Stimulated activated naive B cell treated with anti-CD40 and anti-IgM and Interleukin-4, amounts not matched to agents 10 μg/mL and 1 μg/mL and 100 μg/mL, for 72 hours (primary cell): ENCODE data around the gene CIP2A.
"Not testable (repeated sequence)": the region's sequence is repeated elsewhere in the genome, so short reads cannot be mapped to it uniquely, and the experiment has no call there.

ENCODE experiments used
- ATAC-seq, 2 donors: fragments of 150-1000 bp; cut with Tn5 transposase; replicated peaks; 2 replicates each; pipeline ENCODE4 v1.10.0; 2021; ENCODE audit warnings: moderate library complexity in 1 of 2
- DNase-seq: peaks from one replicate; pipeline ENCODE4 v3.0.0; 2021
- H3K27ac Mint-ChIP-seq: one replicate; pipeline ENCODE4 v1.8.0; 2022; ENCODE audit warnings: mild to moderate bottlenecking, mixed read lengths
- H3K27me3 Mint-ChIP-seq, 2 donors: one replicate each; pipeline ENCODE4 v1.8.0; 2022; ENCODE audit warnings: mixed read lengths in 2 of 2
- H3K36me3 Mint-ChIP-seq, 2 donors: one replicate each; pipeline ENCODE4 v1.8.0; 2022; ENCODE audit warnings: mixed read lengths in 2 of 2, mild to moderate bottlenecking in 1 of 2
- H3K4me1 Mint-ChIP-seq, 2 donors: one replicate each; pipeline ENCODE4 v1.8.0; 2022; ENCODE audit warnings: mixed read lengths in 2 of 2, mild to moderate bottlenecking in 1 of 2
- H3K4me3 Mint-ChIP-seq, 2 donors: one replicate each; pipeline ENCODE4 v1.8.0; 2022; ENCODE audit warnings: mild to moderate bottlenecking in 2 of 2, mixed read lengths in 2 of 2, moderate library complexity in 1 of 2
- H3K9me3 Mint-ChIP-seq, 2 donors: one replicate each; pipeline ENCODE4 v1.8.0; 2022; ENCODE audit warnings: mixed read lengths in 2 of 2, mild to moderate bottlenecking in 1 of 2

Gene CIP2A

GRCh38 chr3:108589081-108589997 is at the start of gene CIP2A, which contains the start of gene DZIP3:
Gene CIP2A, minus strand, starts transcription at chr3:108589438. Its CDS starts 63 bp downstream, at chr3:108589375.
Gene DZIP3, plus strand, starts transcription at chr3:108589722. Its CDS starts 15,685 bp downstream, at chr3:108605407.
- peaks cover 4 to 6% of the 10 kb centered on the region in 2 donors for H3K36me3 Mint-ChIP-seq
- DNase-seq (peak; percentile 96), ATAC-seq (peak; percentile 94 to 95)
- H3K4me1 Mint-ChIP-seq: peaks cover 18 to 34% of the 10 kb centered on the region in 2 donors
- H3K27ac Mint-ChIP-seq: peak within 1 kb of the TSS; percentile 99
- H3K9me3 Mint-ChIP-seq: no peaks in the 10 kb centered on the region
- H3K27me3 Mint-ChIP-seq: no peaks in the 10 kb centered on the region
- peak within 1 kb of the TSS; percentile 97 to 99 for H3K4me3 Mint-ChIP-seq

GRCh38 chr3:108629974-108630373 is 40.7 kb upstream of the CIP2A start:
- no peaks in the 10 kb centered on the region for H3K9me3 Mint-ChIP-seq
- ATAC-seq (no peak), DNase-seq (no peak)
- H3K4me3 Mint-ChIP-seq: no peak overlapping the region
- H3K27ac Mint-ChIP-seq: no peak overlapping the region
- no peaks in the 10 kb centered on the region for H3K27me3 Mint-ChIP-seq
- H3K36me3 Mint-ChIP-seq: peaks cover 16 to 19% of the 10 kb centered on the region in 2 donors
- H3K4me1 Mint-ChIP-seq: peaks cover 3 to 6% of the 10 kb centered on the region in 2 donors

- DNase-seq (no peak), ATAC-seq (no peak)
- no peak overlapping the region for H3K27ac Mint-ChIP-seq
- H3K36me3 Mint-ChIP-seq: peaks cover 19 to 39% of the 10 kb centered on the region in 2 donors
- peaks cover 0 to 4% of the 10 kb centered on the region in 2 donors for H3K9me3 Mint-ChIP-seq
- no peak overlapping the region for H3K4me3 Mint-ChIP-seq
- no peaks in the 10 kb centered on the region for H3K4me1 Mint-ChIP-seq
- H3K27me3 Mint-ChIP-seq: no peaks in the 10 kb centered on the region
These were observed 34.3 kb upstream of the CIP2A start for GRCh38 chr3:108623504-108623903.

GRCh38 chr3:108620250-108620649 is 31.0 kb upstream of the CIP2A start:
- ATAC-seq: no peak
- no peak overlapping the region for H3K4me3 Mint-ChIP-seq
- no peak overlapping the region for H3K27ac Mint-ChIP-seq
- DNase-seq: no peak
- H3K4me1 Mint-ChIP-seq: no peaks in the 10 kb centered on the region
- H3K9me3 Mint-ChIP-seq: peaks cover 0 to 4% of the 10 kb centered on the region in 2 donors
- no peaks in the 10 kb centered on the region for H3K27me3 Mint-ChIP-seq
- peaks cover 17 to 45% of the 10 kb centered on the region in 2 donors for H3K36me3 Mint-ChIP-seq

GRCh38 chr3:108616090-108616489 is 26.9 kb upstream of the CIP2A start:
- H3K4me3 Mint-ChIP-seq, H3K27me3 Mint-ChIP-seq, DNase-seq, H3K27ac Mint-ChIP-seq, H3K4me1 Mint-ChIP-seq, ATAC-seq, H3K9me3 Mint-ChIP-seq: not testable (repeated sequence)
- H3K36me3 Mint-ChIP-seq: peaks cover 9 to 28% of the 10 kb centered on the region in 2 donors

- no peak for ATAC-seq
- peaks cover 10 to 25% of the 10 kb centered on the region in 2 donors for H3K36me3 Mint-ChIP-seq
- H3K27ac Mint-ChIP-seq: no peak overlapping the region
- H3K27me3 Mint-ChIP-seq: no peaks in the 10 kb centered on the region
- no peak for DNase-seq
- no peak overlapping the region for H3K4me3 Mint-ChIP-seq
- H3K9me3 Mint-ChIP-seq: no peaks in the 10 kb centered on the region
- H3K4me1 Mint-ChIP-seq: peaks cover 0 to 12% of the 10 kb centered on the region in 2 donors
These were observed 21.4 kb upstream of the CIP2A start for GRCh38 chr3:108610651-108611050.

- Mint-ChIP-seq H3K4me1 (peaks cover 2 to 15% of the 10 kb centered on the region in 2 donors), H3K36me3 (peaks cover 10 to 21% of the 10 kb centered on the region in 2 donors), H3K9me3 (no peaks in the 10 kb centered on the region), H3K27me3 (no peaks in the 10 kb centered on the region), H3K4me3 (no peak overlapping the region), H3K27ac (no peak overlapping the region)
- no peak for DNase-seq
- no peak for ATAC-seq
These were observed 19.5 kb upstream of the CIP2A start for GRCh38 chr3:108608750-108609149.

- DNase-seq: no peak
- no peak overlapping the region for H3K27ac Mint-ChIP-seq
- no peaks in the 10 kb centered on the region for H3K27me3 Mint-ChIP-seq
- peaks cover 10 to 21% of the 10 kb centered on the region in 2 donors for H3K36me3 Mint-ChIP-seq
- ATAC-seq: no peak
- H3K9me3 Mint-ChIP-seq: no peaks in the 10 kb centered on the region
- no peak overlapping the region for H3K4me3 Mint-ChIP-seq
- peaks cover 11 to 43% of the 10 kb centered on the region in 2 donors for H3K4me1 Mint-ChIP-seq
These were observed 16.3 kb upstream of the CIP2A start for GRCh38 chr3:108605491-108605890.

GRCh38 chr3:108605028-108605427 is 15.8 kb upstream of the CIP2A start:
- Mint-ChIP-seq H3K27me3 (no peaks in the 10 kb centered on the region), H3K36me3 (peaks cover 8 to 18% of the 10 kb centered on the region in 2 donors), H3K4me3 (no peak overlapping the region), H3K4me1 (peaks cover 11 to 43% of the 10 kb centered on the region in 2 donors), H3K27ac (no peak overlapping the region), H3K9me3 (no peaks in the 10 kb centered on the region)
- ATAC-seq: no peak
- DNase-seq: no peak

GRCh38 chr3:108603691-108604090 is 14.5 kb upstream of the CIP2A start:
- Mint-ChIP-seq H3K4me3 (peak overlapping the region; percentile 34 to 37), H3K27ac (peak overlapping the region; percentile 6), H3K9me3 (no peaks in the 10 kb centered on the region), H3K4me1 (peaks cover 11 to 39% of the 10 kb centered on the region in 2 donors), H3K36me3 (peaks cover 5 to 11% of the 10 kb centered on the region in 2 donors), H3K27me3 (no peaks in the 10 kb centered on the region)
- DNase-seq (no peak), ATAC-seq (peak; percentile 27 to 40)

- Mint-ChIP-seq H3K27ac (peak overlapping the region; percentile 51), H3K4me3 (peak overlapping the region; percentile 56 to 69), H3K36me3 (peaks cover 4 to 8% of the 10 kb centered on the region in 2 donors), H3K9me3 (no peaks in the 10 kb centered on the region), H3K4me1 (peaks cover 11 to 37% of the 10 kb centered on the region in 2 donors), H3K27me3 (no peaks in the 10 kb centered on the region)
- DNase-seq (no peak), ATAC-seq (peak in 1 of 2 donors; percentile 4)
These were observed 13.7 kb upstream of the CIP2A start for GRCh38 chr3:108602935-108603294.

- DNase-seq: peak; percentile 8
- Mint-ChIP-seq H3K36me3 (peaks cover 4 to 5% of the 10 kb centered on the region in 2 donors), H3K27ac (peak overlapping the region; percentile 51), H3K9me3 (no peaks in the 10 kb centered on the region), H3K4me3 (peak overlapping the region; percentile 56 to 69), H3K4me1 (peaks cover 11 to 38% of the 10 kb centered on the region in 2 donors), H3K27me3 (no peaks in the 10 kb centered on the region)
- ATAC-seq: peak; percentile 95
These were observed 13.2 kb upstream of the CIP2A start for GRCh38 chr3:108602249-108602934.

- H3K27me3 Mint-ChIP-seq: no peaks in the 10 kb centered on the region
- no peaks in the 10 kb centered on the region for H3K36me3 Mint-ChIP-seq
- DNase-seq (no peak), ATAC-seq (no peak)
- H3K9me3 Mint-ChIP-seq: no peaks in the 10 kb centered on the region
- H3K4me3 Mint-ChIP-seq: no peak overlapping the region
- H3K4me1 Mint-ChIP-seq: peaks cover 21 to 54% of the 10 kb centered on the region in 2 donors
- H3K27ac Mint-ChIP-seq: no peak overlapping the region
These were observed 10.6 kb upstream of the CIP2A start for GRCh38 chr3:108599677-108600409.

GRCh38 chr3:108598375-108598774 is 9.1 kb upstream of the CIP2A start:
- no peak overlapping the region for H3K27ac Mint-ChIP-seq
- H3K4me3 Mint-ChIP-seq: no peak overlapping the region
- H3K36me3 Mint-ChIP-seq: no peaks in the 10 kb centered on the region

More at GRCh38 chr3:108598375-108598774, 9.1 kb upstream of the CIP2A start:
- no peaks in the 10 kb centered on the region for H3K27me3 Mint-ChIP-seq
- no peaks in the 10 kb centered on the region for H3K9me3 Mint-ChIP-seq
- no peak for DNase-seq
- ATAC-seq: no peak
- H3K4me1 Mint-ChIP-seq: peaks cover 16 to 47% of the 10 kb centered on the region in 2 donors
